GM10266 (cell line): ENCODE data around the gene HELZ2.

Experiments
- DNase-seq: peaks from one replicate; pipeline ENCODE4 v3.0.0; 2012; ENCODE audit errors: extremely low spot score
- CTCF ChIP-seq: IDR thresholded peaks from 2 replicates; pipeline ENCODE4 v1.5.1; 2012; ENCODE audit warnings: mild to moderate bottlenecking, low read depth; ENCODE audit not compliant: control insufficient read depth, insufficient read depth; ENCODE audit errors: missing control alignments

The HELZ2 gene

GRCh38 chr20:63549679-63550282 is 24.3 kb downstream of the HELZ2 start:
- DNase-seq: no peak
- no peak for TF ChIP-seq CTCF

- TF ChIP-seq CTCF: no peak
- no peak for DNase-seq
Observed at GRCh38 chr20:63549019-63549418, 25.0 kb downstream of the HELZ2 start.

- no peak for DNase-seq
Observed at GRCh38 chr20:63548542-63548941, 25.5 kb downstream of the HELZ2 start.

GRCh38 chr20:63547725-63548480 is 26.1 kb downstream of the HELZ2 start, which contains the start of gene SRMS:
TSS of gene SRMS (minus strand) at chr20:63547749. CDS start at chr20:63547463, 286 bp downstream.
- no peak for TF ChIP-seq CTCF

More at GRCh38 chr20:63548542-63548941, 25.5 kb downstream of the HELZ2 start:
- TF ChIP-seq CTCF: no peak

GRCh38 chr20:63546956-63547724 is 26.9 kb downstream of the HELZ2 start:
- DNase-seq: no peak
- TF ChIP-seq CTCF: no peak

More at GRCh38 chr20:63547725-63548480, 26.1 kb downstream of the HELZ2 start, which contains the start of gene SRMS:
- DNase-seq: no peak

GRCh38 chr20:63546256-63546955 is 27.6 kb downstream of the HELZ2 start:
- no peak for DNase-seq
- no peak for TF ChIP-seq CTCF
